GM19463 (cell line): ENCODE data around the gene HM13.
A peak's percentile ranks its signal among the peaks of the same experiment; 100 is the strongest.
"Not testable (repeated sequence)": the region's sequence is repeated elsewhere in the genome, so short reads cannot be mapped to it uniquely, and the experiment has no call there.

ENCODE experiments used
- ATAC-seq: cut with Tn5 transposase; IDR thresholded peaks from one replicate; pipeline ENCODE4 v1.9.1; 2021; ENCODE audit warnings: mild to moderate bottlenecking, moderate library complexity; ENCODE audit not compliant: unreplicated experiment

The HM13 gene

GRCh38 chr20:31514154-31515071, at the start of gene HM13:
HM13 (plus strand) TSS chr20:31514442; CDS start chr20:31514552, 110 bp downstream.
- peak; percentile 84 for ATAC-seq

GRCh38 chr20:31470946-31471345, 43.3 kb upstream of the HM13 start:
- not testable (repeated sequence) for ATAC-seq

- no peak for ATAC-seq
Observed at GRCh38 chr20:31472395-31473330, 41.6 kb upstream of the HM13 start.

- ATAC-seq: peak; percentile 22
Observed at GRCh38 chr20:31473331-31474096, 40.7 kb upstream of the HM13 start.

- ATAC-seq: peak; percentile 73
Observed at GRCh38 chr20:31474097-31474436, 40.2 kb upstream of the HM13 start.

GRCh38 chr20:31474758-31475427, 39.3 kb upstream of the HM13 start, which contains the start of the genes DEFB124 and REM1:
DEFB124 (minus strand) TSS chr20:31475127; CDS start chr20:31473013, 2,114 bp downstream.
REM1 (plus strand) TSS chr20:31475288; CDS start chr20:31476446, 1,158 bp downstream.
- no peak for ATAC-seq

GRCh38 chr20:31475472-31476293, 38.6 kb upstream of the HM13 start:
- no peak for ATAC-seq

GRCh38 chr20:31476294-31476585, 38.0 kb upstream of the HM13 start:
- no peak for ATAC-seq

- no peak for ATAC-seq
Observed at GRCh38 chr20:31476643-31477215, 37.5 kb upstream of the HM13 start.

GRCh38 chr20:31484001-31484400, 30.2 kb upstream of the HM13 start:
- no peak for ATAC-seq

- no peak for ATAC-seq
Observed at GRCh38 chr20:31485450-31486339, 28.5 kb upstream of the HM13 start.

GRCh38 chr20:31488115-31488514, 26.1 kb upstream of the HM13 start:
- ATAC-seq: no peak

- ATAC-seq: no peak
Observed at GRCh38 chr20:31489152-31489551, 25.1 kb upstream of the HM13 start.

GRCh38 chr20:31490752-31491151, 23.5 kb upstream of the HM13 start:
- ATAC-seq: no peak

GRCh38 chr20:31494131-31494530, 20.1 kb upstream of the HM13 start:
- ATAC-seq: no peak

GRCh38 chr20:31496761-31497295, 17.4 kb upstream of the HM13 start:
- no peak for ATAC-seq

- no peak for ATAC-seq
Observed at GRCh38 chr20:31497838-31498540, 16.3 kb upstream of the HM13 start.
